Bone marrow (tissue), 2 donors: ENCODE results near the gene RHCE.
"Not testable (repeated sequence)": the region's sequence is repeated elsewhere in the genome, so short reads cannot be mapped to it uniquely, and the experiment has no call there.

Experiments used
- DNase-seq, 2 donors: peaks; one replicate each; lab custom pipeline; 2025; lab: John Stamatoyannopoulos, UW

Gene RHCE

GRCh38 chr1:25398079-25398478 lies 22.5 kb downstream of the RHCE start:
- not testable (repeated sequence) for DNase-seq

DNA sequence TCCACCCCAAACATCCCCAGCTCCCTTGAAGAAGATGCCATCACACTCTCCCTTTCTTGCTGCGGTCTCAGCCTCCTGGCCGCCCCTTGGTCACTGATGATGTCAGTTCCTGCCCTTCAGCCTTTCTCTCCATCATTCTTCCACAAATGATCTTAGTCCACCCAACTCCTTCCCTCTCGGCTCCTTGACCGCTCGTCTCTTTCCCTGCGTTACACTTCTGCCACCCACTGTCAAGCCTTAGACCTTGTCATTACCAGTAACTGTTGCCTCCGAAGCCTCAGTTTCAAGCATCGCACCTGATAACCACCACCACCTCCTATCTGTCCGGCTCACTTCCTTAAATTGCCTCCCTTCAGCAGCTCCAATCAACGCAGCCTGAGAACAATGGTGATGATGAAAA lies 23.1 kb downstream of the RHCE start:
- not testable (repeated sequence) for DNase-seq

- no peak for DNase-seq
Observed at GRCh38 chr1:25392841-25393240, 27.8 kb downstream of the RHCE start.

DNA sequence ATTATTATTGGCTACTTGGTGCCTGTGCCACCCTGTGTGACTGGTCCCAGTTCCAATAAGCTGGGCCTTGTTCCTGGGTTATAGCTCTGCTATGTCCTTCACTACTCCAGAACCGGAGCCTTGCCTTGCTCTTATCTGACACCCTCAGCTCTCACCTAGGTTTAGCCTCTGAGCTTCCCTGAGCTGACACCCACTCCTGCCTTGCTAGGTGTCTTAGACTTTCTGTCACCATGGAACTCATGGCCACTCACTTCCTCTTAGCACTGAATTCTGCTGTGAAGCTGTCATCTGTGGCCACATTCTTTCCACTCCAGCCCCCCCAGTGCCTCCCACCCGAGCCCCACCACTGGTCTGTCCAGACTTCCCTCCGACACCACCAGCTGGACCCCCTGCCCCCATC lies 30.9 kb downstream of the RHCE start:
- not testable (repeated sequence) for DNase-seq

- not testable (repeated sequence) for DNase-seq
Observed at GRCh38 chr1:25388691-25389090, 31.9 kb downstream of the RHCE start.

- not testable (repeated sequence) for DNase-seq
Observed at GRCh38 chr1:25387096-25387495, 33.5 kb downstream of the RHCE start.

DNA sequence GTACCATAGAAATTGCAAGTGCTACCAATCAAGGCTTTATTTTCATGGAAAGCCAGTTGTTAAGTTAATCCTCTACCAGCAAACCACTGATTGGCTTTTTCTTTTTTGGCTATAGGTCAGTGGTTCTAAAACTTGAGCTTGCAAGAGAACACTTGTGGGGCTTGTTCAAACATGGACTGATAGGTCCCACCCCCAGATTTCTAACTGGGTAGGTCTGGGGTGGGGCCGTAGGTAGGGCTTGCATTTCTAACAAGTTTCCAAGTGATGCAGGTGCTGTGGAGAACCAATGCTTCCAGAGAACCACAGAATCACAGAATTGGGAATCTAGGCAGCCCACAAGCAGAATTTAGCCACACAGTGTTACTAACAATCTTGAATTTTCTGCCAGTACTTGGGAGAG lies 36.8 kb downstream of the RHCE start:
- not testable (repeated sequence) for DNase-seq

DNA sequence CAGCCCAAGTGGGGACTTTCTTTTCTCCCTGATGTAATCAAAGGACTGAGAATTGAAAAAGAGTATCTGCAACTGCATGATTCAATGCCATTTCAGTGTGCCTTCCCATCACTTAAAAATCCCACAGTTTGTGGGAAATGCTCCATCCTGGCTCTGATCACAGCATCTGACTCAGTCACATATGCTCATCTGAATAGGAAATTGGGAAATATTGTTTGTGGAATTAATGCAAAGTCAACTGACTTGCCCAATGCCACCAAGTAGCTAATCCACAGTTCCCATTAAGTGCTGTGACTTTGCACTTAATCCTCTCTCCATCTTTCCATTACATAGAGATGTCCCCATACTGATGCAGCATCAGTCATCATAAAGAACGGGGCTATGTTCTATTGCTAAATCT lies 37.5 kb downstream of the RHCE start:
- not testable (repeated sequence) for DNase-seq

- not testable (repeated sequence) for DNase-seq
Observed at GRCh38 chr1:25382543-25382942, 38.1 kb downstream of the RHCE start.

GRCh38 chr1:25378367-25378766 lies 42.3 kb downstream of the RHCE start:
- DNase-seq: not testable (repeated sequence)

- not testable (repeated sequence) for DNase-seq
Observed at GRCh38 chr1:25371757-25372156, 48.9 kb downstream of the RHCE start.

- not testable (repeated sequence) for DNase-seq
Observed at GRCh38 chr1:25369691-25370271, 50.8 kb downstream of the RHCE start.

DNA sequence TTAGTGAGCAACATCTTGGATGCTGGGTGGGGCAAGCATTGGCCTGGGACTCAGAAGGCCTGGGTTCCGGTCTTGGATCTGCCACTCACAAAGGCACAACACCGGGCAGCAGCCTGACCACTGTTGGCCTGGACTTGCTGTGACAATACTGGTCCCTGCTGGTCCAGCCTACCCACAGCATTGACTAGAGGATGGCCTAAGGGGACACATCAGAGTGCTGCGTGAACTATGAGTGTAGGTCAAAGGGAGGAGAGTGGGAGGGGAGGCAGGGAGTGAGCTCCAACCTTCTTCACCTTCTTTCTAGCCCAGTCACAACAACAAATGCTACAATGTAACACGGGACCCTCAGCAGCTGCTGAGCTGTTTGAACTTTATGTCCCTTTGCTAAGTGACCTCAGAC lies 51.4 kb downstream of the RHCE start:
- no peak for DNase-seq

- not testable (repeated sequence) for DNase-seq
Observed at GRCh38 chr1:25362634-25363559, 57.7 kb downstream of the RHCE start.

- DNase-seq: no peak
Observed at GRCh38 chr1:25361901-25362300, 58.7 kb downstream of the RHCE start.

- no peak for DNase-seq
Observed at GRCh38 chr1:25360596-25361581, 59.7 kb downstream of the RHCE start.

- DNase-seq: no peak
Observed at GRCh38 chr1:25356848-25357247, 63.8 kb downstream of the RHCE start.

DNA sequence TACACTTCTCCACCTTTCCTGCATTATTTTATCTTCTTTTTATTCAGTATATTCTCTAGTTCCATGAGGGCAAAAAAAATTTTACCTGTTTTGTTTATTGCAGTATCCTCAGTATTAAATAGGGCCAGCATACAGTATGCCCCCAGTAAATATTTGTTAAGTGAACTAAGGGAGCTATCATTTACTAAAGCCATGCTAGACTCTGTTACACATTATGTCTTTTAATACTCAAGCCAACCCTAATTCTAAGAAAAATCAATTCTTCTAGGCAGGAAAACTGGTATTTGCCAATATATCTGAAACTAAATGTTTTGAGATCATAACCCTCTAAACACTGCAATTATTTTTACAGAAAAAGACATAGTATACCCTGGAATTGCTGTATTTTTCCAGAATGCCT lies 64.2 kb downstream of the RHCE start:
- no peak for DNase-seq

GRCh38 chr1:25355841-25356395 lies 64.7 kb downstream of the RHCE start:
- no peak for DNase-seq

GRCh38 chr1:25349606-25350005 lies 71.0 kb downstream of the RHCE start:
- no peak for DNase-seq

- no peak for DNase-seq
Observed at GRCh38 chr1:25347556-25347955, 73.1 kb downstream of the RHCE start.

DNA sequence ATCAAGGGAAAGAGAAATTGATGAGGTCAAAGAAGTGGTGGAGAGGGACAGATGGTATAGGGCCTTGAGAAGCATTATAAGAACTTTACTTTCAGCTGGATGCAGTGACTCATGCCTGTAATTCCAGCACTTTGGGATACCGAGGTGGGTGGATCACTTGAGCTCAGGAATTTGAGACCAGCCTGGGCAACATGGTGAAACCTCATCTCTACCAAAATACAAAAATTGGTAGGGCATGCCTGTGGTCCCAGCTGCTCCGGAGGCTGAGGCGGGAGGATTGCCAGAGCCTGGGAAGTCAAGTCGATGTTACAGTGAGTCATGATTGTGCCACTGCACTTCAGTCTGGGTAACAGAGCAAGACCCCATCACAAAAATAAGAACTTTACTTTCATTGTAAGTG lies 76.8 kb downstream of the RHCE start:
- no peak for DNase-seq
